Vagina (tissue), 2 donors: ENCODE results near the gene PTP4A2. TPM values are rescaled to one million over a fixed set of nuclear protein-coding genes. Genes with fewer than 3 reads are reported as not detected.

Experiments
- DNase-seq, 2 donors: peaks; one replicate each; pipeline ENCODE4 v3.0.0-alpha.2; 2017; ENCODE audit errors: extremely low spot score in 2 of 2
- H3K27ac ChIP-seq: fragments of 200-600 bp; sonication (generic); one replicate; pipeline ENCODE4 v1.5.1; 2019
- H3K27me3 ChIP-seq: fragments of 200-600 bp; sonication (generic); one replicate; pipeline ENCODE4 v1.5.1; 2019
- H3K36me3 ChIP-seq, 2 donors: fragments of 200-600 bp; sonication (generic); one replicate each; pipeline ENCODE4 v1.5.1; 2017 to 2019
- H3K4me1 ChIP-seq: fragments of 200-600 bp; sonication (generic); one replicate; pipeline ENCODE4 v1.5.1; 2019
- H3K4me3 ChIP-seq, 2 donors: fragments of 200-600 bp; sonication (generic); 1 replicate in 1 of 2; 2 replicates in 1 of 2; pipeline ENCODE4 v1.5.1; 2016 to 2019
- H3K9me3 ChIP-seq: fragments of 200-600 bp; sonication (generic); one replicate; pipeline ENCODE4 v1.5.1; 2019
- CTCF ChIP-seq, 3 experiments: fragments of 450-650 bp in 2 of 3; fragments of 200-600 bp in 1 of 3; sonication (generic) in 1 of 3; IDR thresholded peaks; one replicate each; pipeline ENCODE4 v1.5.1; 2017 to 2019; ENCODE audit warnings: antibody characterized with exemption in 3 of 3, mild to moderate bottlenecking in 2 of 3, moderate library complexity in 2 of 3
- POLR2A ChIP-seq, 2 donors: fragments of 450-650 bp; IDR thresholded peaks; one replicate each; pipeline ENCODE4 v1.6.1; 2017; ENCODE audit warnings: antibody characterized with exemption in 2 of 2, mild to moderate bottlenecking in 2 of 2, moderate library complexity in 2 of 2
- POLR2AphosphoS5 ChIP-seq, 2 donors: sonication (generic); formaldehyde crosslinking; IDR thresholded peaks; one replicate each; pipeline ENCODE4 v1.9.0; 2017; ENCODE audit warnings: antibody characterized with exemption in 2 of 2, mild to moderate bottlenecking in 2 of 2, low read depth in 1 of 2; ENCODE audit not compliant: insufficient read depth in 1 of 2
- intact Hi-C: fragments of 100-400 bp; cut with DNase I; formaldehyde crosslinking; loops from one replicate; pipeline ENCODE4 v1.15.1; 2023
- total RNA-seq: library from RNA; depleted of rRNA; stranded (reverse); fragments of >200 nt; gene quantifications from one replicate; pipeline ENCODE4 v1.2.3, GENCODE V29; 2016

Gene PTP4A2
- total RNA-seq, 1 donor from 2014 or later: 112 TPM

DNA sequence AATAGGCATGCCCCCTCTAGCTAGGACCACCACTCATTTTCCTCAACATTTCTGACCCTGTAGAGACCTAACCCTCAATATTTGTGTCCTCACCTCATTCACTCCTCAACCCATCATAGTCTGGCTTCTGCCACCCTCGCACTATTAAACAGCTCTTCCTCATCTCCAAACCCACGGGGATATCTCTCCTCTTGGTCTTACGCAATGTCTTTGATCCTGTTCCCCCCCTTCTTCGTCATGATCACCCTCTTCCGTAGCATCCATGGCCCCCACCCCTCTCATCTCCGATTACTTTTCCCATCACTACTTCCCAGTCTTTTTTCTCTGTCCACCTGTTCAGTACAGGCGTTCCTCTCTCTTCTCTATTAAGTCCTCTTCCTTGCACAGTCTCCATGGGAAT is 70.6 kb downstream of the PTP4A2 start:
- no peaks in the 10 kb centered on the region for H3K36me3 ChIP-seq
- no peak overlapping the region for H3K27ac ChIP-seq
- no peaks in the 10 kb centered on the region for H3K4me1 ChIP-seq
- TF ChIP-seq POLR2AphosphoS5 (IDR thresholded peaks at IDR 0.05; ENCODE audit: insufficient read depth in 1 of 2, low read depth in 1 of 2) (no peak), POLR2A (IDR thresholded peaks at IDR 0.05) (no peak), CTCF (IDR thresholded peaks at IDR 0.05) (no peak)
- H3K27me3 ChIP-seq: no peaks in the 10 kb centered on the region
- intact Hi-C loops: no loop called here
- DNase-seq: no peak
- no peaks in the 10 kb centered on the region for H3K9me3 ChIP-seq
- no peak overlapping the region for H3K4me3 ChIP-seq

GRCh38 chr1:31866450-31867032 is 71.6 kb downstream of the PTP4A2 start:
- H3K9me3 ChIP-seq: no peaks in the 10 kb centered on the region
- intact Hi-C loops: no loop called here
- no peaks in the 10 kb centered on the region for H3K27me3 ChIP-seq
- H3K27ac ChIP-seq: no peak overlapping the region
- no peaks in the 10 kb centered on the region for H3K4me1 ChIP-seq
- no peaks in the 10 kb centered on the region for H3K36me3 ChIP-seq
- no peak for TF ChIP-seq POLR2AphosphoS5 (IDR thresholded peaks at IDR 0.05; ENCODE audit: insufficient read depth in 1 of 2, low read depth in 1 of 2)
- H3K4me3 ChIP-seq: no peak overlapping the region
- no peak for DNase-seq

GRCh38 chr1:31865728-31866449 is 72.3 kb downstream of the PTP4A2 start:
- DNase-seq: no peak
- H3K36me3 ChIP-seq: no peaks in the 10 kb centered on the region
- H3K27me3 ChIP-seq: no peaks in the 10 kb centered on the region
- TF ChIP-seq POLR2A (IDR thresholded peaks at IDR 0.05) (no peak), POLR2AphosphoS5 (IDR thresholded peaks at IDR 0.05; ENCODE audit: insufficient read depth in 1 of 2, low read depth in 1 of 2) (no peak), CTCF (IDR thresholded peaks at IDR 0.05) (no peak)
- intact Hi-C loops: no loop called here
- no peaks in the 10 kb centered on the region for H3K4me1 ChIP-seq
- no peak overlapping the region for H3K4me3 ChIP-seq
- no peak overlapping the region for H3K27ac ChIP-seq
- H3K9me3 ChIP-seq: no peaks in the 10 kb centered on the region

GRCh38 chr1:31862071-31862470 is 76.1 kb downstream of the PTP4A2 start:
- TF ChIP-seq POLR2AphosphoS5 (IDR thresholded peaks at IDR 0.05; ENCODE audit: insufficient read depth in 1 of 2, low read depth in 1 of 2) (no peak), CTCF (IDR thresholded peaks at IDR 0.05) (no peak), POLR2A (IDR thresholded peaks at IDR 0.05) (no peak)
- Histone ChIP-seq H3K36me3 (no peaks in the 10 kb centered on the region), H3K4me1 (no peaks in the 10 kb centered on the region), H3K4me3 (no peak overlapping the region), H3K27ac (no peak overlapping the region), H3K27me3 (no peaks in the 10 kb centered on the region), H3K9me3 (no peaks in the 10 kb centered on the region)
- intact Hi-C loops: no loop called here
- no peak for DNase-seq

GRCh38 chr1:31861346-31861745 is 76.8 kb downstream of the PTP4A2 start:
- H3K27ac ChIP-seq: no peak overlapping the region
- DNase-seq: no peak
- intact Hi-C loops: no loop called here
- no peak for TF ChIP-seq POLR2A (IDR thresholded peaks at IDR 0.05)
- TF ChIP-seq CTCF (IDR thresholded peaks at IDR 0.05): no peak
- no peak for TF ChIP-seq POLR2AphosphoS5 (IDR thresholded peaks at IDR 0.05; ENCODE audit: insufficient read depth in 1 of 2, low read depth in 1 of 2)
- no peak overlapping the region for H3K4me3 ChIP-seq
- H3K9me3 ChIP-seq: no peaks in the 10 kb centered on the region
- no peaks in the 10 kb centered on the region for H3K36me3 ChIP-seq
- no peaks in the 10 kb centered on the region for H3K4me1 ChIP-seq
- no peaks in the 10 kb centered on the region for H3K27me3 ChIP-seq
